ENCODE results near the gene C9orf40.

DNA sequence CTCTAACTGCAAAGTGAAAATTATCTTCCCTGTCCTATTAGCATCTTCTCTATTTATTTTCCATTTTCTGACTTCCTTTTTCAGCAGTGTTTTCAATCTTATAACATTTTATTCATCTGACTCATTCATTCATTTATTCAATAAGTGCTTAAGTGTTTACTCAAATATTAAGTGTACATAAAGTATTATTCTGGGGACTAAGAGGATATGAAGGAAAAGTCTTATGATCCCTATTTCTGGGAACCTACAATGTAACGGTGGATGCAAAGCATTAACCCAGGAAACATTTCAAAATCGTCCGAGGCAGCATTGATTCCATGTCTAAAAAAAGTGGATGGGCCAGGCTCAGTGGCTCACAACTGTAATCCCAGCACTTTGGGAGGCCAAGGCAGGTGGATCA lies 45.6 kb downstream of the C9orf40 start:
- TF ChIP-seq POLR2A (IDR thresholded peaks at IDR 0.05) = no peak
- TF ChIP-seq, protein P1, sequence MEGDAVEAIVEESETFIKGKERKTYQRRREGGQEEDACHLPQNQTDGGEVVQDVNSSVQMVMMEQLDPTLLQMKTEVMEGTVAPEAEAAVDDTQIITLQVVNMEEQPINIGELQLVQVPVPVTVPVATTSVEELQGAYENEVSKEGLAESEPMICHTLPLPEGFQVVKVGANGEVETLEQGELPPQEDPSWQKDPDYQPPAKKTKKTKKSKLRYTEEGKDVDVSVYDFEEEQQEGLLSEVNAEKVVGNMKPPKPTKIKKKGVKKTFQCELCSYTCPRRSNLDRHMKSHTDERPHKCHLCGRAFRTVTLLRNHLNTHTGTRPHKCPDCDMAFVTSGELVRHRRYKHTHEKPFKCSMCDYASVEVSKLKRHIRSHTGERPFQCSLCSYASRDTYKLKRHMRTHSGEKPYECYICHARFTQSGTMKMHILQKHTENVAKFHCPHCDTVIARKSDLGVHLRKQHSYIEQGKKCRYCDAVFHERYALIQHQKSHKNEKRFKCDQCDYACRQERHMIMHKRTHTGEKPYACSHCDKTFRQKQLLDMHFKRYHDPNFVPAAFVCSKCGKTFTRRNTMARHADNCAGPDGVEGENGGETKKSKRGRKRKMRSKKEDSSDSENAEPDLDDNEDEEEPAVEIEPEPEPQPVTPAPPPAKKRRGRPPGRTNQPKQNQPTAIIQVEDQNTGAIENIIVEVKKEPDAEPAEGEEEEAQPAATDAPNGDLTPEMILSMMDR (IDR thresholded peaks at IDR 0.05) = no peak
